ENCODE measurements around the gene HMOX1.
"Not testable (repeated sequence)": the region's sequence is repeated elsewhere in the genome, so short reads cannot be mapped to it uniquely, and the experiment has no call there.

The HMOX1 gene

DNA sequence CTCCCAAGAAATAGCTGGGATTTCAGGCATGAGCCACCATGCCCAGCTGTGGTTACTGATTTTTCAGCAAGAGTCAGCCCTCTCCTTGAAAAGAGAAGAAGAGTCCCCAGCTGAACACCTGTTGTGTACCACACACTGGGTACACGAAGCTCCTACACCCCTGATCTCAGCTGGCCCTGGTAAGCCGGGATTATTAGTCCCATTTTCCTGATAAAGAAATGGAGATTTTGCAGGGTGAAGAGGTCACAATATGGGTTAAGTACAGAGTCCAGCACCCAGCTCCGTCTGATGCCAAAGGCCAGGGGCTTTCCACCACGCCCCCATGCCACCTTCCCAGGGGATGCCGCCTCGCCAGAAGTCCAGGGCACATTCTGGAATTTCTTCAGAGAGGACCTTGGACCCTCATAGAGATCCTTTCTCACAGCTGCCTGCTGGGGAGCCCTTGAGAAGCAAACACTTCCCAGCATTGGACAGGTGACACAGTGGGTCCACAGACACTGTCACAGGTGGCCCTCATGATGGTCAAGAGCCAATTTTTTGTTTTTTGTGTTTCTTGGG is 19.8 kb upstream of the HMOX1 start:
- Histone ChIP-seq H3F3A (ENCODE audit: low read depth) (no peaks in the 10 kb centered on the region), H2AFZ (ENCODE audit: low read length) (no peak overlapping the region), H3K4me2 (ENCODE audit: low read depth, low read length, poor library complexity, severe bottlenecking) (no peak overlapping the region)

DNA sequence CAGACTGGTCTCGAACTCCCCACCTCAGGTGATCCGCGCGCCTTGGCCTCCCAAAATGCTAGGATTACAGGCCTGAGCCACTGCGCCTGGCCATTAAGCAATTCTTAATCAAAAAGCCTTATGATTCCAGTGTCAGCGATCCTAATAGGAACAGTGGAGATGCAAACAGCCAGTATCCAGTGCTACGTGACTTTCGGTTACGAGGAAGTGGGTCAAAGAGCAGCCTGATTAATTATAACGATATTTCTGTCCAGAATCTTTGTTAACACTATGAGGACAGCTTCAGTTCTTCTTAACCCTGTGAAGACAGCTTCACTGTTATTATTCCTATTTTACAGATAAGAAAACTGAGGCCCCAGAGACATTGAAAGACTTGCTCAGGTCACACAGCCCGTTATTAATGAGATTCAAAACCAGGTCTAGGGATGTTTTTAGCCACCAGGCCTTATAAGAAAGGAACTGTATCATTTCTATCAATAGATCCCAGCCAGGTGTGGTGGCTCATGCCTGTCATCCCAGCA is 17.3 kb upstream of the HMOX1 start:
- H3K9ac ChIP-seq (ENCODE audit: low read depth, low read length, poor library complexity, severe bottlenecking), result no peak overlapping the region
- no peaks in the 10 kb centered on the region for H3K79me2 ChIP-seq (ENCODE audit: insufficient read depth, low read length)
- H3K4me1 ChIP-seq (ENCODE audit: insufficient read depth, low read length, poor library complexity, severe bottlenecking), result no peaks in the 10 kb centered on the region

More for the DNA sequence above, 19.8 kb upstream of the HMOX1 start:
- no peaks in the 10 kb centered on the region for H3K9me2 ChIP-seq (replicated peaks; ENCODE audit: low read depth, low read length)
- H3K27me3 ChIP-seq (ENCODE audit: insufficient read depth, low read length, poor library complexity, severe bottlenecking), result no peaks in the 10 kb centered on the region
- H3K36me3 ChIP-seq (ENCODE audit: insufficient read depth, low read length), result no peaks in the 10 kb centered on the region
- no peaks in the 10 kb centered on the region for H3K79me2 ChIP-seq (ENCODE audit: insufficient read depth, low read length)
- no peaks in the 10 kb centered on the region for H3K4me1 ChIP-seq (ENCODE audit: insufficient read depth, low read length, poor library complexity, severe bottlenecking)
- no peaks in the 10 kb centered on the region for H4K20me1 ChIP-seq (ENCODE audit: insufficient read depth, low read length, poor library complexity, severe bottlenecking)
- TF ChIP-seq, protein P1, sequence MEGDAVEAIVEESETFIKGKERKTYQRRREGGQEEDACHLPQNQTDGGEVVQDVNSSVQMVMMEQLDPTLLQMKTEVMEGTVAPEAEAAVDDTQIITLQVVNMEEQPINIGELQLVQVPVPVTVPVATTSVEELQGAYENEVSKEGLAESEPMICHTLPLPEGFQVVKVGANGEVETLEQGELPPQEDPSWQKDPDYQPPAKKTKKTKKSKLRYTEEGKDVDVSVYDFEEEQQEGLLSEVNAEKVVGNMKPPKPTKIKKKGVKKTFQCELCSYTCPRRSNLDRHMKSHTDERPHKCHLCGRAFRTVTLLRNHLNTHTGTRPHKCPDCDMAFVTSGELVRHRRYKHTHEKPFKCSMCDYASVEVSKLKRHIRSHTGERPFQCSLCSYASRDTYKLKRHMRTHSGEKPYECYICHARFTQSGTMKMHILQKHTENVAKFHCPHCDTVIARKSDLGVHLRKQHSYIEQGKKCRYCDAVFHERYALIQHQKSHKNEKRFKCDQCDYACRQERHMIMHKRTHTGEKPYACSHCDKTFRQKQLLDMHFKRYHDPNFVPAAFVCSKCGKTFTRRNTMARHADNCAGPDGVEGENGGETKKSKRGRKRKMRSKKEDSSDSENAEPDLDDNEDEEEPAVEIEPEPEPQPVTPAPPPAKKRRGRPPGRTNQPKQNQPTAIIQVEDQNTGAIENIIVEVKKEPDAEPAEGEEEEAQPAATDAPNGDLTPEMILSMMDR (conservative IDR thresholded peaks at IDR 0.05; ENCODE audit: low read length), result no peak
- TF ChIP-seq EZH2phosphoT487 (IDR thresholded peaks at IDR 0.05; ENCODE audit: borderline replicate concordance), result no peak
- H3K9ac ChIP-seq (ENCODE audit: low read depth, low read length, poor library complexity, severe bottlenecking), result no peak overlapping the region
- no peak overlapping the region for H3K4me3 ChIP-seq (ENCODE audit: low read length, poor library complexity, severe bottlenecking)
- H3K9me3 ChIP-seq (ENCODE audit: insufficient read depth, low read depth, low read length), result no peaks in the 10 kb centered on the region

DNA sequence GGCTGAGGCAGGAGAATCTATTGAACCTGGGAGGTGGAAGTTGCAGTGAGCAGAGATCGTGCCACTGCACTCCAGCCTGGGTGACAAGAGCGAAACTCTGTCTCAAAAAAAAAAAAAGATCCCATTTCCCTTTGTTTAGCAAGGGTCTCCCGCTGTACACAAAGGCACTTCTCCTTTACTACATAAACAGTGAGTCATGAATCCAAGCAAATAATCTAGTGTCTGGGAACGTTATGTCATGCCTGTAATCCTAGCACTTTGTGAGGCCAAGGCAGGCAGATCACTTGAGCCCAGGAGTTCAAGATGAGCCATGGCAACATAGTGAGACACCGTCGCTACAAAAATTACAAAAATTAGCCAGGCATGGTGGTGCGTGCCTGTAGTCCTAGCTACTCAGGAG is 16.7 kb upstream of the HMOX1 start:
- not testable (repeated sequence) for H3F3A ChIP-seq (ENCODE audit: low read depth); H2AFZ ChIP-seq (ENCODE audit: low read length); H3K9me3 ChIP-seq (ENCODE audit: insufficient read depth, low read depth, low read length); H3K9me2 ChIP-seq (replicated peaks; ENCODE audit: low read depth, low read length); H3K4me2 ChIP-seq (ENCODE audit: low read depth, low read length, poor library complexity, severe bottlenecking); H3K27me3 ChIP-seq (ENCODE audit: insufficient read depth, low read length, poor library complexity, severe bottlenecking); H3K4me3 ChIP-seq (ENCODE audit: low read length, poor library complexity, severe bottlenecking); H3K4me1 ChIP-seq (ENCODE audit: insufficient read depth, low read length, poor library complexity, severe bottlenecking); H3K79me2 ChIP-seq (ENCODE audit: insufficient read depth, low read length); H3K36me3 ChIP-seq (ENCODE audit: insufficient read depth, low read length); H3K9ac ChIP-seq (ENCODE audit: low read depth, low read length, poor library complexity, severe bottlenecking); H4K20me1 ChIP-seq (ENCODE audit: insufficient read depth, low read length, poor library complexity, severe bottlenecking)

More for the DNA sequence above, 17.3 kb upstream of the HMOX1 start:
- TF ChIP-seq, protein P1 (conservative IDR thresholded peaks at IDR 0.05; ENCODE audit: low read length), result no peak
- no peak for TF ChIP-seq EZH2phosphoT487 (IDR thresholded peaks at IDR 0.05; ENCODE audit: borderline replicate concordance)
- Histone ChIP-seq H2AFZ (ENCODE audit: low read length) (no peak overlapping the region), H3K4me3 (ENCODE audit: low read length, poor library complexity, severe bottlenecking) (no peak overlapping the region), H3K36me3 (ENCODE audit: insufficient read depth, low read length) (no peaks in the 10 kb centered on the region), H3K9me3 (ENCODE audit: insufficient read depth, low read depth, low read length) (no peaks in the 10 kb centered on the region), H4K20me1 (ENCODE audit: insufficient read depth, low read length, poor library complexity, severe bottlenecking) (no peaks in the 10 kb centered on the region), H3K9me2 (replicated peaks; ENCODE audit: low read depth, low read length) (no peaks in the 10 kb centered on the region), H3F3A (ENCODE audit: low read depth) (no peaks in the 10 kb centered on the region), H3K27me3 (ENCODE audit: insufficient read depth, low read length, poor library complexity, severe bottlenecking) (no peaks in the 10 kb centered on the region), H3K4me2 (ENCODE audit: low read depth, low read length, poor library complexity, severe bottlenecking) (no peak overlapping the region)

DNA sequence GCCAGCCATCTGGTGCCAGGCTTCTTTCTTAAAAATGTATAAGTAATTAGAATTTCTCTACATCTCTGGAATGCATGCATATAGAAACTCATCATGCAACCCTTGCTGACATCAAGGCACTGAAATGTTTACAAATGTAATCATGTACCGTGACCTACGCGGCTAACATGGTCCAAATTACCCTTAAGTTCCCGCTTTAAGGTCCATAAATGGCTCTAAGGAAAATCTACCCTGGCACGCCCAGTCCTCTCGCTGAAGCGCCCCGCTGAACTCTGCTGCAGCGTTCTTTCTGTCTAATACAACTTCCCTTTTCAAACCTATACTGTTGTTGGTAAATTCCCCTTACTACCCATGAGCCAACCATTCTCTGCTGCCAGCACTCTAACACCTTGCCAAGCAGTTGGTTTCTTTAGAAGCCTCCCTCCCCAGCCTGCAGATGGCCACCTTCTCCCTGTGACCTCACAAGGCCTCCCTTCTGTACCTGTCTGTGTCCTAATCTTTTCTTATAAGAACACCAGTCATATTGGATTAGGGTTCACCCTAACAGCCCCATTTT is 13.5 kb upstream of the HMOX1 start:
- Histone ChIP-seq H3K4me3 (ENCODE audit: low read length, poor library complexity, severe bottlenecking) (no peak overlapping the region), H3K9me2 (replicated peaks; ENCODE audit: low read depth, low read length) (no peaks in the 10 kb centered on the region), H2AFZ (ENCODE audit: low read length) (no peak overlapping the region), H3K36me3 (ENCODE audit: insufficient read depth, low read length) (no peaks in the 10 kb centered on the region), H3K4me1 (ENCODE audit: insufficient read depth, low read length, poor library complexity, severe bottlenecking) (peaks cover 4% of the 10 kb centered on the region), H4K20me1 (ENCODE audit: insufficient read depth, low read length, poor library complexity, severe bottlenecking) (no peaks in the 10 kb centered on the region), H3F3A (ENCODE audit: low read depth) (no peaks in the 10 kb centered on the region), H3K79me2 (ENCODE audit: insufficient read depth, low read length) (no peaks in the 10 kb centered on the region), H3K9ac (ENCODE audit: low read depth, low read length, poor library complexity, severe bottlenecking) (no peak overlapping the region), H3K9me3 (ENCODE audit: insufficient read depth, low read depth, low read length) (no peaks in the 10 kb centered on the region), H3K4me2 (ENCODE audit: low read depth, low read length, poor library complexity, severe bottlenecking) (no peak overlapping the region), H3K27me3 (ENCODE audit: insufficient read depth, low read length, poor library complexity, severe bottlenecking) (no peaks in the 10 kb centered on the region)
- TF ChIP-seq, protein P1 (conservative IDR thresholded peaks at IDR 0.05; ENCODE audit: low read length), result no peak
- no peak for TF ChIP-seq EZH2phosphoT487 (IDR thresholded peaks at IDR 0.05; ENCODE audit: borderline replicate concordance)

Data from Loucy (cell line).